IPS-18a (cell line): ENCODE results near the gene ATP13A5.

Experiments used
- H3K27ac ChIP-seq: one replicate; pipeline ENCODE4 v1.5.1; 2013; ENCODE audit warnings: low read length
- H3K27me3 ChIP-seq: one replicate; pipeline ENCODE4 v1.6.1; 2013; ENCODE audit warnings: mild to moderate bottlenecking, low read length; ENCODE audit not compliant: control insufficient read depth, insufficient read depth
- H3K36me3 ChIP-seq: one replicate; pipeline ENCODE4 v1.6.1; 2013; ENCODE audit warnings: low read depth, low read length; ENCODE audit not compliant: control insufficient read depth
- H3K4me1 ChIP-seq: one replicate; pipeline ENCODE4 v1.6.1; 2013; ENCODE audit warnings: low read depth, low read length; ENCODE audit not compliant: control insufficient read depth
- H3K4me3 ChIP-seq: one replicate; pipeline ENCODE4 v1.5.1; 2013; ENCODE audit warnings: low read length
- H3K9ac ChIP-seq: one replicate; pipeline ENCODE4 v1.6.1; 2013; ENCODE audit warnings: mild to moderate bottlenecking, low read length, moderate library complexity
- H3K9me3 ChIP-seq: one replicate; pipeline ENCODE4 v1.6.1; 2013; ENCODE audit warnings: low read depth, low read length; ENCODE audit not compliant: control insufficient read depth

The ATP13A5 gene

GRCh38 chr3:193225302-193226125, 153.0 kb downstream of the ATP13A5 start:
- Histone ChIP-seq H3K27ac (no peak overlapping the region), H3K9me3 (no peaks in the 10 kb centered on the region), H3K4me1 (peaks cover 45% of the 10 kb centered on the region), H3K36me3 (no peaks in the 10 kb centered on the region), H3K9ac (no peak overlapping the region), H3K4me3 (no peak overlapping the region), H3K27me3 (no peaks in the 10 kb centered on the region)
